WERI-Rb-1 (cell line): ENCODE data around the gene RGS3.
"Not testable (repeated sequence)": the region's sequence is repeated elsewhere in the genome, so short reads cannot be mapped to it uniquely, and the experiment has no call there.

Experiments
- DNase-seq: peaks from one replicate; pipeline ENCODE4 v3.0.0-alpha.2; 2020
- H3K27ac ChIP-seq: fragments of 250-450 bp; sonication (Bioruptor Pico); 2 replicates; pipeline ENCODE4 v1.5.1; 2020; ENCODE audit warnings: mild to moderate bottlenecking, moderate library complexity
- H3K27me3 ChIP-seq: fragments of 250-450 bp; sonication (Bioruptor Pico); 2 replicates; pipeline ENCODE4 v1.5.1; 2021; ENCODE audit warnings: mild to moderate bottlenecking, low read depth, moderate library complexity; ENCODE audit not compliant: insufficient read depth, severe bottlenecking
- H3K36me3 ChIP-seq: fragments of 250-450 bp; sonication (Bioruptor Pico); 2 replicates; pipeline ENCODE4 v1.5.1; 2020; ENCODE audit warnings: mild to moderate bottlenecking, moderate library complexity
- H3K4me3 ChIP-seq: 2 replicates; pipeline ENCODE4 v1.5.1; 2011; ENCODE audit warnings: low read depth, mild to moderate bottlenecking, control low read depth, low read length
- H3K9me3 ChIP-seq: fragments of 250-450 bp; sonication (Bioruptor Pico); 2 replicates; pipeline ENCODE4 v1.5.1; 2021; ENCODE audit warnings: mild to moderate bottlenecking, moderate library complexity; ENCODE audit not compliant: severe bottlenecking
- TF ChIP-seq, protein P1 (sequence below): IDR thresholded peaks from 2 replicates; pipeline ENCODE4 v1.5.1; 2011; ENCODE audit warnings: low read depth, mild to moderate bottlenecking, control low read depth, inconsistent platforms, low read length

The RGS3 gene

DNA sequence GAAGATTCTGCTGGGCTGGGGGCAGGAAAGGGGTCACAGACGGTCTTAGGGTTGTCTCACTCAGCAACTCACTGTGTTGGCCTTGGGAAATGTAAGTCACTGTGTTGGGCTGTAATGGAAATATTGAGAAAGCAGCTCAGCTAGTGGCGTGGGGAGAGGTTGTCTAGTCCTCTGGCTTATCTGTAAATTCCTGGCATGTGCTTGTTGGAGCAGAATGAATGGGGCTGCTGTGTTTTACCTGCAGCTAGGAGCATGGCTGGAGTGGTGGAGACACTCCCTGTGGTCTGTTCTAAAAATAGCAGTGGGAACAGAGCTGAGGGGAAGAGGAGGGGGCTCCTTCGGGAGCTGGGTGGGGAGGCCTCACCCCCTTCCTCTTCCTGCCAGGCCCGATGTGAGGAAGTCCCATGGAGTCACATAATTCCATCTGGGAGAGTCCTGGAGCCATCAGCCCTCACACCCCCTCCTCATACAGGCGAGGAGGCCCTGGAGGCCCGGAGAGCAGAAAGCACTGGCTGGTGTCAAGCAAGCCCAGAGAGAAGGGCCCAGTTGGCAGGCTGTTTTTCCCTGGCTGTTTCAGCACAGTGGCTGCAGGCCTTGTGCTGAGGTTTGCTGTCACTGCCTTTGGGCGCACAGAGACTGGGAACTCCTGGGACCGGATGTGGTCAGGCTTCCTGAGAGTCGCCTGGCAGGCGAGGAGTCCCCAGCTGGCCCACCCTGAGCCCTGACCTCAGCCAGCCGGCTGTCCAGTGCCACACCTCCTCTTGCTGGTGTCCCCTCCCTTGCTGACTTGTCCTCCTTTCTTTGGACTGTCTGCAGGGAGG, 84.9 kb downstream of the RGS3 start:
- Histone ChIP-seq H3K9me3 (peaks cover 5% of the 10 kb centered on the region), H3K27ac (no peak overlapping the region), H3K4me3 (no peak overlapping the region), H3K36me3 (no peaks in the 10 kb centered on the region), H3K27me3 (no peaks in the 10 kb centered on the region)
- TF ChIP-seq, protein P1, sequence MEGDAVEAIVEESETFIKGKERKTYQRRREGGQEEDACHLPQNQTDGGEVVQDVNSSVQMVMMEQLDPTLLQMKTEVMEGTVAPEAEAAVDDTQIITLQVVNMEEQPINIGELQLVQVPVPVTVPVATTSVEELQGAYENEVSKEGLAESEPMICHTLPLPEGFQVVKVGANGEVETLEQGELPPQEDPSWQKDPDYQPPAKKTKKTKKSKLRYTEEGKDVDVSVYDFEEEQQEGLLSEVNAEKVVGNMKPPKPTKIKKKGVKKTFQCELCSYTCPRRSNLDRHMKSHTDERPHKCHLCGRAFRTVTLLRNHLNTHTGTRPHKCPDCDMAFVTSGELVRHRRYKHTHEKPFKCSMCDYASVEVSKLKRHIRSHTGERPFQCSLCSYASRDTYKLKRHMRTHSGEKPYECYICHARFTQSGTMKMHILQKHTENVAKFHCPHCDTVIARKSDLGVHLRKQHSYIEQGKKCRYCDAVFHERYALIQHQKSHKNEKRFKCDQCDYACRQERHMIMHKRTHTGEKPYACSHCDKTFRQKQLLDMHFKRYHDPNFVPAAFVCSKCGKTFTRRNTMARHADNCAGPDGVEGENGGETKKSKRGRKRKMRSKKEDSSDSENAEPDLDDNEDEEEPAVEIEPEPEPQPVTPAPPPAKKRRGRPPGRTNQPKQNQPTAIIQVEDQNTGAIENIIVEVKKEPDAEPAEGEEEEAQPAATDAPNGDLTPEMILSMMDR = no peak
- DNase-seq = no peak

DNA sequence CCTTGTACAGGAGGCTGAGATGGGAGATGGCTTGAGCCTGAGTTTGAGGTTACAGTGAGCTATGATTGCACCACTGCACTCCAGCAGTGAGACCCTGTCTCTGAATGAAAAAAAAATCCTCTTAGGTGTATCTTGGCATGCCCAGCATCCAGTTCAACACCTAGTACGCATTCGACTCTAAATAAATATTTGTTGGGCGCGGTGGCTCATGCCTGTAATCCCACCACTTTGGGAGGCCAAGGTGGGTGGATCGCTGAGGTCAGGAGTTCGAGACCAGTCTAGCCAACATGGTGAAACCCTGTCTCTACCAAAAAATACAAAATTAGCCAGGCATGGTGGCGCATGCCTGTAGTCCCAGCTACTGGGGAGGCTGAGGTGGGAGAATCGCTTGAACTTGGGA, 86.4 kb downstream of the RGS3 start:
- H3K27me3 ChIP-seq, H3K4me3 ChIP-seq, H3K9me3 ChIP-seq, H3K36me3 ChIP-seq, DNase-seq, H3K27ac ChIP-seq: not testable (repeated sequence)

DNA sequence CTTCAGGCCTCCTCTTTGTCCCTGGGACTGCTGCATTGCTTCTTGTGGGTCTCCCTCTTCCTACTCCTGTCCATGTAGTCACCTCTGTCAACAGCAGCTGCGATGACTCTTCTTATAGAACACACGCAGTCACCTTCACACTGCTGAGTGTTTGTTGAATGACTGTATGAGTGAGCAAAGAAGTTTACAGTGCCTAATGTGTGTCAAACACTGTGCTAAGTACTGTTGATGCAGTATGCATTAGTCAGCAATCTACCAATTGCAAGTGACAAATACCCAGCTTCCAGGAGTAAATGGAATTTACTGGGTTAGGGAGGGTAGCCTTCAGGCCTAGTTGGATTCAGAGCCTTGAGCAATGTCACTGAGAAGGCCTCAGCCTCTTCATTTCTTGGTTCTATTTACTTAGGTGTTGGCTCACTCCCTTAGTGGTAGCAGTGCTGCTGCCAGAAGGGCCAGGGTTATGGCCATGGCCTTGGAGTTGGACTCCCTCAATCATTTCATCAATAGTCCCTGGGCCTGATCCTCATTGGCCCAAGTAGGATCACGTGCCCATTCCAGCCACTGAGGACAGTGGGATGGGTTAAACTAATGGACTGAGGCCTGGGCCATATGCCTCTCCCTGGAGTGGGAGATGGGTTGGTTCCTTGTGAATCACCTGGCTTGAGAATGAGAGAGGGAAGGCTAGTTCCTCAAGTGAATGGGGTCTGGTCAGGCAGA, 93.5 kb downstream of the RGS3 start:
- DNase-seq = no peak
- TF ChIP-seq, protein P1 = no peak
- no peaks in the 10 kb centered on the region for H3K27me3 ChIP-seq
- H3K9me3 ChIP-seq = no peaks in the 10 kb centered on the region
- H3K36me3 ChIP-seq = no peaks in the 10 kb centered on the region
- H3K27ac ChIP-seq = no peak overlapping the region
- no peak overlapping the region for H3K4me3 ChIP-seq

DNA sequence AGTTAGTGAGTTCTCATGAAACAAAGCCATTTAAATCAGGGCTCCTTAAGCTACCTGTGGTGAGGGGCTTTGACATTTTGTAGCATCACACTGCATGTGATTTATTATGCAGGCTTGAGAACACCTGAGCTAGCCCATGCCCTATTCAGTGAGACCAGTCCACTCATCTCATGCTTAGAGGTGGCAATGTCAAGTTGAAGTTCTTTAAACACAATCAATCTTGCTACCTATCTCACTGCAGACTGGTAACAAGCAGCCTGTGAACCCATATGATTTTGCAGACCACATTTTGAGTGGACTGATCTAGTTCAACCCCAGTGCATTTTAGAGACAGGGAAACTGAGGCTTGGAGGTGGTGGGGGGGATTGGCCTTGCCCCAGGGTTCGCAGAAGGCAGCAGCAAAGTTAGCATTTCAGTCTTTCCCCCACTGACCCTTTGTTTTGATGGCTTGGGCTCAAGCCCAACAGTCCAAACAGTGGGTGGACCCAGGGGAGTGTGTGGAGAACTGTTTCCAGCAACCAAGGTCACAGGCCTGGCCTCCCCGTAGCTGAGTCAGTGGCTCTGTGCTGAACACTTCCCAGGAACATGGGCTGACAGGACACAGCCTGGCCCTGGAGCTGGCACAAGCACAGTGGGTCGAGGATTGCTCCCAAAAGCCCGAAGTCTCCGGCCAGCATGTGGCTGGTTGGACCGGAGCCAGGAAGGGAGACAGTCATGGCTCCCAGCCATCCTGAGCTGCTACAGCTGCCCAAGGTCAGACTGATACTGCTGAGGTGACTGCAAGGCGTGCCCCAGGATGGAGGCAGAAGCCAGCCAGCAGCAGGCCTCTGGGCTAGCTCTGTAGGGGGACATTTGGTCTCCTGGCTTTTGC, 95.3 kb downstream of the RGS3 start:
- H3K27ac ChIP-seq = no peak overlapping the region
- DNase-seq = no peak
- TF ChIP-seq, protein P1 = no peak
- no peaks in the 10 kb centered on the region for H3K27me3 ChIP-seq
- H3K9me3 ChIP-seq = no peaks in the 10 kb centered on the region
- H3K36me3 ChIP-seq = no peaks in the 10 kb centered on the region
- H3K4me3 ChIP-seq = no peak overlapping the region

DNA sequence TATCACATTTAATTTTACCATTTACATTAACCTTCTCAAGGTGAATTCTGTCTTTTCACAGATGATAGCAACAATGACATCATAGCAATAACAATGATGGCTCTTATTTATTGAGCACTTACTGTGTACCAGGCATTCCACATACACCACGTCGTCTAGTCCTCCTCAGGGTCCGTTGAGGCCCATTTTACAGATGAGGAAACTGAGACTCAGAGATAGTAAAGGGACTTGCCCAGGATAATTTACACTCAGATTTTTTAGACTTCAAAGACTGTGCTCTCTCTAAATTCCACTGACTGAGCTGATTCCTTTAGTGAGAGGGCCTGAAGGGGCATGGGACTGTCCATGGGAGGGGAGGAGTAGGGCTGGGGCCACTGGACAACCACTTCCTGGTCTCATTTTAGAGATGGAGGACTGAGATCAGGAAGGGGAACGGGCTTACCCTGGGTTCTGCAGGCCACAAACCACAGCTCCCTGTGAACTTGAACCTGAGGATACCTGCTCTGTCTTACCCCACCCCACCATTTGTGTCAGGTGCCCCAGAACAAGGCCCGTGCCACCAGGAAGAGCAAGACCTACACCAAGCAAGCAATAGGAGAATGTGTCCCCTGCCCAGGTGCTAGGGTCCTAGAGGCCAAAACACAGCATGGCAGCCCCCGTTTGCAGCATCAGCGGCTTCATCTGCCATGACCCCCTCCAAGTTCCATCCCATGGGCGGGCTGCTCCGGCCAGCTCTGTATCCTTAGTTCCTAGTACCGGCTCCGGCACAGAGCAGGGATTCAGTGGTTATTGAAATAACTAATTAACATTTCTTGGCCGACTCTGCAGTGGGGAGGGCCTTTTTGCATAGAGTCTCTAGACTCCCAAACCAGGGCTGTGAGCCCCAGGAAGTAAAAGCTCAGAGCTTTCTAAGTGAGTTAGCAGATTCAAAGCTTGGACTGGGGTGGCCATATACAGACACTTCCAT, 96.6 kb downstream of the RGS3 start:
- Histone ChIP-seq H3K27me3 (no peaks in the 10 kb centered on the region), H3K36me3 (no peaks in the 10 kb centered on the region), H3K4me3 (no peak overlapping the region), H3K9me3 (no peaks in the 10 kb centered on the region), H3K27ac (no peak overlapping the region)
- no peak for DNase-seq
- TF ChIP-seq, protein P1 = no peak
